Epithelial cell of esophagus (primary cell): ENCODE data around the gene RPS6KA6.

Experiments
- DNase-seq: peaks from one replicate; pipeline ENCODE4 v3.0.0; 2010; ENCODE audit warnings: low read depth
- H3K4me3 ChIP-seq: 2 replicates; pipeline ENCODE4 v1.5.1; 2011; ENCODE audit warnings: mild to moderate bottlenecking, low read length, control low read depth
- TF ChIP-seq, protein P1 (sequence below): IDR thresholded peaks from 2 replicates; pipeline ENCODE4 v1.5.1; 2011; ENCODE audit warnings: low read depth, mild to moderate bottlenecking, low read length, control low read depth, inconsistent platforms; ENCODE audit not compliant: insufficient read depth; ENCODE audit errors: missing control alignments

Gene RPS6KA6

GRCh38 chrX:84216881-84217280, 28.9 kb upstream of the RPS6KA6 start:
- no peak overlapping the region for H3K4me3 ChIP-seq
- TF ChIP-seq, protein P1, sequence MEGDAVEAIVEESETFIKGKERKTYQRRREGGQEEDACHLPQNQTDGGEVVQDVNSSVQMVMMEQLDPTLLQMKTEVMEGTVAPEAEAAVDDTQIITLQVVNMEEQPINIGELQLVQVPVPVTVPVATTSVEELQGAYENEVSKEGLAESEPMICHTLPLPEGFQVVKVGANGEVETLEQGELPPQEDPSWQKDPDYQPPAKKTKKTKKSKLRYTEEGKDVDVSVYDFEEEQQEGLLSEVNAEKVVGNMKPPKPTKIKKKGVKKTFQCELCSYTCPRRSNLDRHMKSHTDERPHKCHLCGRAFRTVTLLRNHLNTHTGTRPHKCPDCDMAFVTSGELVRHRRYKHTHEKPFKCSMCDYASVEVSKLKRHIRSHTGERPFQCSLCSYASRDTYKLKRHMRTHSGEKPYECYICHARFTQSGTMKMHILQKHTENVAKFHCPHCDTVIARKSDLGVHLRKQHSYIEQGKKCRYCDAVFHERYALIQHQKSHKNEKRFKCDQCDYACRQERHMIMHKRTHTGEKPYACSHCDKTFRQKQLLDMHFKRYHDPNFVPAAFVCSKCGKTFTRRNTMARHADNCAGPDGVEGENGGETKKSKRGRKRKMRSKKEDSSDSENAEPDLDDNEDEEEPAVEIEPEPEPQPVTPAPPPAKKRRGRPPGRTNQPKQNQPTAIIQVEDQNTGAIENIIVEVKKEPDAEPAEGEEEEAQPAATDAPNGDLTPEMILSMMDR: no peak

DNA sequence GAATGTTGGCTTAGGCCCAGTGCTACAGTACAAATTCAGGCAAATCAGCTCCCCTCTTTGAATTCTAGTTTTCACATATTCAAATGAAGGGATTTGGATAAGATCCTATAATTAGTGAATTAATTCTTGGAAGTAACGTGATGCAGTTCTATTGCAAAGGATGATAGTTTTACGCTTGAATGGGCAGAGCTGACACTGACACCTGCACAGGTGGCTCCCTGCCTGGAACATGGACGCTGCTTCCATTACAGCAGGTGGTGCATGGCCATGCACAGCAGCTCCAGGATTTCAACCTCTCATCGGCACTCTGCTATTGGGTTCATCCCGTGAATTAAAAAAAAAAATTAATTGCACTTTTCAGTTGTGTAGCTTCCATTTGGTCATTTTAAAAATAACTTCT, 28.4 kb upstream of the RPS6KA6 start:
- DNase-seq: no peak
- TF ChIP-seq, protein P1: no peak
- H3K4me3 ChIP-seq: no peak overlapping the region

More at GRCh38 chrX:84216881-84217280, 28.9 kb upstream of the RPS6KA6 start:
- no peak for DNase-seq

- DNase-seq: no peak
- H3K4me3 ChIP-seq: no peak overlapping the region
- TF ChIP-seq, protein P1: no peak
Observed at GRCh38 chrX:84205276-84205675, 17.3 kb upstream of the RPS6KA6 start.

DNA sequence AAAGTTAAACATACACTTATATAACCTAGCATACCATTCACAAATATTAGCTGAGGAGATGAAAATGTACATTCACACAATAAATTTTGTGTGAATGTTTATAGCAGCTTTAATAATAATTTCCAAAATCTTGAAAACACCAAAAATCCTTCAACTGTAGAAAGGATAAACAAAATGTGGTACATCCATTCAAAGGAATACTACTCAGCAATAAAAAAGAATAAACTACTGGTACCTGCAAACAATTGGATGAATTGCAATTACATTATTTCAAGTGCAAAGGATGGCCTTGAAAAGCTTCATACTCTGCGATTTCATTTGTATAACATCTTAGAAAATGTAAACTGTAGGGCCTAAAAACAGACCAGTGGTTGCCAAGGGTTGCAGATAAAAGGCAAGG, 11.7 kb upstream of the RPS6KA6 start:
- H3K4me3 ChIP-seq: no peak overlapping the region
- no peak for DNase-seq
- TF ChIP-seq, protein P1: no peak

DNA sequence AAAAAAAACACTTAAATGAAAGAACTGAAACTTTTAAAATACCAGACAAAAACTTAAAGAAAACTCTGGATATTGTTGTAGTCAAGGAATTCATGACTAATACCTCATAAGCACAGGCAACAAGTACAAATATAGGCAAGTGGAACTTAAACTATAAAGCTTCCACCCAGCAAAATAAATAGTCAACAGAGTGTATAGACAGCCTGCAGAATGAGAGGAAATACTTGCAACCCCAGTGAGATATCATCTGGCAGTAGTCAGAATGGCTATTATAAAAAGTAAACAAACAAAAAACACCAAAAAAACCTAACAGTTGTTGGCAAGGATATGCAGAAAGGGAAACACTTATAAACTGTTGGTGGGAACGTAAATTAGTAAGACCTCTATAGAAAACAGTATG, 9.6 kb upstream of the RPS6KA6 start:
- H3K4me3 ChIP-seq: no peak overlapping the region
- TF ChIP-seq, protein P1: no peak
- no peak for DNase-seq

- no peak for DNase-seq
- TF ChIP-seq, protein P1: no peak
- H3K4me3 ChIP-seq: no peak overlapping the region
Observed at GRCh38 chrX:84192006-84192405, 4.0 kb upstream of the RPS6KA6 start.

- TF ChIP-seq, protein P1: no peak
- no peak for DNase-seq
- H3K4me3 ChIP-seq: no peak overlapping the region
Observed at GRCh38 chrX:84189125-84189524, 1.1 kb upstream of the RPS6KA6 start.
